B cell (primary cell): Measurements from ENCODE around the gene CDIP1. TPM values are rescaled to one million over a fixed set of nuclear protein-coding genes. Genes with fewer than 3 reads are reported as not detected.

Experiments
- ATAC-seq: fragments of 200-7000 bp; cut with Tn5 transposase; one replicate; pipeline ENCODE4 v1.10.0; 2021; ENCODE audit warnings: low read depth, mild to moderate bottlenecking, moderate number of reproducible peaks, moderate library complexity
- CTCF ChIA-PET: fragments of 350-600 bp; sonication (Branson Sonifier 250); formaldehyde crosslinking; loops from one replicate; lab custom pipeline; 2021; ENCODE audit warnings: antibody characterized with exemption, inconsistent platforms; lab: Charles Lee
- POLR2A ChIA-PET: fragments of 350-600 bp; sonication (Branson Sonifier 250); formaldehyde crosslinking; loops from one replicate; lab custom pipeline; 2021; ENCODE audit warnings: antibody characterized with exemption; lab: Charles Lee
- DNase-seq: peaks from one replicate; pipeline ENCODE4 v3.0.0; 2013
- H2AFZ ChIP-seq: 2 replicates; pipeline ENCODE4 v1.6.1; 2012; ENCODE audit warnings: mild to moderate bottlenecking, low read depth, low read length; ENCODE audit not compliant: insufficient read depth, poor library complexity, severe bottlenecking
- H3K27ac ChIP-seq, 2 donors: 1 replicate in 1 of 2; 2 replicates in 1 of 2; pipeline ENCODE4 v1.5.1; 2012 to 2013; ENCODE audit warnings: low read length in 2 of 2, mild to moderate bottlenecking in 2 of 2, moderate library complexity in 1 of 2
- H3K27me3 ChIP-seq, 4 experiments: fragments of 200-600 bp in 1 of 4; sonication (generic) in 1 of 4; replicated peaks in 1 of 4; 1 replicate in 2 of 4; 2 replicates in 2 of 4; pipeline versions ENCODE4 v1.6.1 to v1.7.0; 2013 to 2016; ENCODE audit warnings: low read length in 3 of 4, mild to moderate bottlenecking in 2 of 4, mixed read lengths in 1 of 4, moderate library complexity in 1 of 4; ENCODE audit not compliant: insufficient read depth in 4 of 4, control insufficient read depth in 3 of 4; ENCODE audit errors: control extremely low read depth in 1 of 4
- H3K36me3 ChIP-seq, 2 experiments: replicated peaks in 1 of 2; 1 replicate in 1 of 2; 2 replicates in 1 of 2; pipeline versions ENCODE4 v1.6.1 to v1.7.1; 2013; ENCODE audit warnings: low read length in 1 of 2; ENCODE audit not compliant: insufficient read depth in 2 of 2, control insufficient read depth in 1 of 2; ENCODE audit errors: control extremely low read depth in 1 of 2, extremely low read depth in 1 of 2
- H3K4me1 ChIP-seq, 2 donors: fragments of 200-600 bp in 1 of 2; sonication (generic) in 1 of 2; 1 replicate in 1 of 2; 2 replicates in 1 of 2; pipeline versions ENCODE4 v1.5.1 to v1.6.1; 2013 to 2017; ENCODE audit warnings: low read length in 2 of 2; ENCODE audit not compliant: control insufficient read depth in 2 of 2, insufficient read depth in 2 of 2
- H3K4me2 ChIP-seq: replicated peaks from 2 replicates; pipeline ENCODE3; 2012; ENCODE audit warnings: mild to moderate bottlenecking, low read depth, low read length; ENCODE audit not compliant: poor library complexity, severe bottlenecking
- H3K4me3 ChIP-seq, 5 experiments: fragments of 200-600 bp in 1 of 5; sonication (generic) in 1 of 5; 1 replicate in 3 of 5; 2 replicates in 2 of 5; pipeline versions ENCODE4 v1.5.1 to v1.7.0; 2011 to 2016; ENCODE audit warnings: low read length in 4 of 5, mild to moderate bottlenecking in 4 of 5, low read depth in 2 of 5, control low read depth in 1 of 5, moderate library complexity in 1 of 5; ENCODE audit not compliant: insufficient read depth in 1 of 5; ENCODE audit errors: control extremely low read depth in 1 of 5, extremely low read depth in 1 of 5
- H3K79me2 ChIP-seq: fragments of 200-600 bp; sonication (generic); one replicate; pipeline ENCODE4 v1.6.0; 2016; ENCODE audit warnings: low read length; ENCODE audit not compliant: control insufficient read depth, insufficient read depth
- H3K9ac ChIP-seq: fragments of 200-600 bp; sonication (generic); 2 replicates; pipeline ENCODE4 v1.6.1; 2017; ENCODE audit warnings: mild to moderate bottlenecking, low read length, moderate library complexity
- H3K9me3 ChIP-seq, 3 donors: one replicate each; pipeline versions ENCODE4 v1.6.1 to v1.7.1; 2013; ENCODE audit warnings: low read length in 2 of 3; ENCODE audit not compliant: control insufficient read depth in 2 of 3, insufficient read depth in 1 of 3; ENCODE audit errors: control extremely low read depth in 1 of 3
- H4K20me1 ChIP-seq: 2 replicates; pipeline ENCODE4 v1.6.0; 2012; ENCODE audit warnings: mild to moderate bottlenecking, low read length; ENCODE audit not compliant: insufficient read depth, control insufficient read depth, poor library complexity, severe bottlenecking
- H3K27ac Mint-ChIP-seq: one replicate; pipeline ENCODE4 v1.8.0; 2021; ENCODE audit warnings: mixed read lengths
- H3K27me3 Mint-ChIP-seq: one replicate; pipeline ENCODE4 v1.8.0; 2021; ENCODE audit warnings: mixed read lengths
- H3K4me1 Mint-ChIP-seq: one replicate; pipeline ENCODE4 v1.8.0; 2021; ENCODE audit warnings: mixed read lengths
- H3K4me3 Mint-ChIP-seq: one replicate; pipeline ENCODE4 v1.8.0; 2021; ENCODE audit warnings: mixed read lengths
- H3K9me3 Mint-ChIP-seq: one replicate; pipeline ENCODE4 v1.8.0; 2022; ENCODE audit warnings: mixed read lengths; ENCODE audit not compliant: insufficient read depth
- CTCF ChIP-seq: fragments of 200-600 bp; IDR thresholded peaks from one replicate; pipeline ENCODE4 v1.8.0; 2022; ENCODE audit warnings: antibody characterized with exemption, mild to moderate bottlenecking
- EZH2 ChIP-seq: IDR thresholded peaks from 2 replicates; pipeline ENCODE4 v1.6.1; 2012; ENCODE audit warnings: borderline replicate concordance, low read depth, mild to moderate bottlenecking, moderate library complexity, low read length; ENCODE audit not compliant: insufficient read depth, poor library complexity, severe bottlenecking
- WGBS: methylation state at CpG from one replicate; pipeline ENCODE4 v1.1.5; 2013; ENCODE audit warnings: missing lambda C conversion rate; ENCODE audit not compliant: insufficient coverage; 5-methylcytosine and 5-hydroxymethylcytosine counted together
- intact Hi-C: fragments of 100-400 bp; cut with micrococcal nuclease; formaldehyde crosslinking; loops from one replicate; pipeline ENCODE4 v1.10.0; 2022
- polyA plus RNA-seq: library from polyadenylated mRNA; depleted of rRNA; stranded (reverse); fragments of >200 nt; gene quantifications from 2 replicates; pipeline ENCODE4 v1.2.3, GENCODE V29; 2012
- total RNA-seq, 2 donors: library from RNA; stranded (reverse); fragments of 120-200 nt in 1 of 2; gene quantifications; 1 replicate in 1 of 2; 2 replicates in 1 of 2; pipeline versions ENCODE4 v1.2.3 to v1.2.4, GENCODE V29; 2013 to 2022

CDIP1 gene
- total and polyA plus RNA-seq, 2 donors (not counting 1 experiment from before 2014, with no cell fraction given), result 12.8 to 20.3 TPM

GRCh38 chr16:4548124-4548523, 9.6 kb upstream of the CDIP1 start:
- WGBS, result 89% methylated on average over 13 of the region's 13 CpGs
- intact Hi-C loops, result loop anchor here (1.0 to 2.0 kb wide), 5 partner anchors 10 to 189 kb away; partner anchors contain the start of genes CDIP1, HMOX2 and MGRN1
- no peak for TF ChIP-seq EZH2
- TF ChIP-seq CTCF, result no peak

GRCh38 chr16:4544473-4544872, 5.9 kb upstream of the CDIP1 start:
- intact Hi-C loops, result no loop called here
- H3K27me3 ChIP-seq, result no peaks in the 10 kb centered on the region
- 84% methylated on average over 6 of the region's 8 CpGs for WGBS
- CTCF ChIA-PET, result interaction anchor here (1.4 kb wide), 1 partner anchor 68 kb away, joined by 3 read pairs; the partner anchor contains the start of gene HMOX2
- no peak overlapping the region for H3K4me2 ChIP-seq
- H3K9me3 Mint-ChIP-seq, result no peaks in the 10 kb centered on the region
- no peak overlapping the region for H3K9ac ChIP-seq
- H3K27ac Mint-ChIP-seq, result no peak overlapping the region
- DNase-seq, result no peak
- H3K79me2 ChIP-seq, result no peaks in the 10 kb centered on the region
- POLR2A ChIA-PET, result no interaction called here
- ATAC-seq, result no peak
- no peak overlapping the region for H2AFZ ChIP-seq
- TF ChIP-seq CTCF (no peak), EZH2 (no peak)
- no peak overlapping the region for H3K27ac ChIP-seq
- H3K36me3 ChIP-seq, result no peaks in the 10 kb centered on the region
- H3K4me3 Mint-ChIP-seq, result no peak overlapping the region
- peaks cover 0 to 9% of the 10 kb centered on the region in 2 donors for H3K4me1 ChIP-seq
- no peak overlapping the region for H3K4me3 ChIP-seq
- no peaks in the 10 kb centered on the region for H3K27me3 Mint-ChIP-seq
- H3K4me1 Mint-ChIP-seq, result peaks cover 3% of the 10 kb centered on the region
- H3K9me3 ChIP-seq, result peaks cover 0 to 6% (median 2%) of the 10 kb centered on the region in 3 donors
- H4K20me1 ChIP-seq, result no peaks in the 10 kb centered on the region

More at GRCh38 chr16:4548124-4548523, 9.6 kb upstream of the CDIP1 start:
- Mint-ChIP-seq H3K9me3 (no peaks in the 10 kb centered on the region), H3K27ac (no peak overlapping the region), H3K4me3 (no peak overlapping the region), H3K4me1 (peaks cover 3% of the 10 kb centered on the region), H3K27me3 (peaks cover 6% of the 10 kb centered on the region)
- no peak for DNase-seq
- Histone ChIP-seq H3K4me1 (peaks cover 0 to 9% of the 10 kb centered on the region in 2 donors), H3K79me2 (no peaks in the 10 kb centered on the region), H3K4me2 (no peak overlapping the region), H4K20me1 (no peaks in the 10 kb centered on the region), H3K36me3 (no peaks in the 10 kb centered on the region), H3K27me3 (no peaks in the 10 kb centered on the region), H3K4me3 (no peak overlapping the region), H3K9ac (no peak overlapping the region), H3K27ac (no peak overlapping the region), H2AFZ (no peak overlapping the region), H3K9me3 (no peaks in the 10 kb centered on the region)
- CTCF ChIA-PET, result interaction anchor here (0.5 to 8.2 kb wide), 36 partner anchors 9 to 536 kb away, joined by 3 to 178 read pairs (median 4); partner anchors contain the start of genes CDIP1, CORO7 and HMOX2
- ATAC-seq, result no peak
- POLR2A ChIA-PET, result interaction anchor here (0.6 to 1.1 kb wide), 4 partner anchors 41 to 109 kb away, joined by 4 to 9 read pairs (median 6); partner anchors contain the start of gene HMOX2
